HepG2 (cell line): ENCODE data around the gene CELF6.

ENCODE experiments used
- NCOA1 ChIP-seq: sonication (generic); formaldehyde crosslinking; IDR thresholded peaks from 2 replicates; pipeline ENCODE4 v1.9.0; 2021; ENCODE audit warnings: missing genetic modification reagents
- POLR2A ChIP-seq, 2 experiments: IDR thresholded peaks; 2 replicates each; pipeline ENCODE4 v1.6.1; 2011; ENCODE audit warnings: low read depth in 2 of 2, low read length in 2 of 2, mild to moderate bottlenecking in 1 of 2, moderate library complexity in 1 of 2; ENCODE audit not compliant: insufficient read depth in 1 of 2
- TFAP4 ChIP-seq: sonication (generic); IDR thresholded peaks from 2 replicates; pipeline ENCODE4 v1.6.1; 2016; ENCODE audit warnings: low read depth, borderline replicate concordance

GRCh38 chr15:72307026-72307425 lies 12.9 kb downstream of the CELF6 start:
- TF ChIP-seq TFAP4 (no peak), NCOA1 (CRISPR knock-in tag) (no peak), POLR2A (IDR thresholded peaks at IDR 0.05; ENCODE audit: insufficient read depth in 1 of 2, low read depth in 2 of 2, low read length in 2 of 2) (no peak)
